ENCODE results near the gene SLA2.

GRCh38 chr20:36644706-36645095, 1.3 kb downstream of the SLA2 start:
- no peak for TF ChIP-seq POLR2AphosphoS5 (IDR thresholded peaks at IDR 0.05; ENCODE audit: low read depth, low read length)
- no peak for TF ChIP-seq CTCF (IDR thresholded peaks at IDR 0.05)
- TF ChIP-seq TCF7L2 (IDR thresholded peaks at IDR 0.05; ENCODE audit: low read depth, low read length), result no peak
- no peak for TF ChIP-seq REST (IDR thresholded peaks at IDR 0.05; ENCODE audit: insufficient read depth in 1 of 2, low read depth in 2 of 2, low read length in 1 of 2)
